22Rv1 (cell line): ENCODE measurements around the gene LRRC36.

Experiments used
- ZFX ChIP-seq: fragments of 450-650 bp; IDR thresholded peaks from 2 replicates; pipeline ENCODE4 v1.6.1; 2017; ENCODE audit warnings: antibody characterized with exemption, borderline replicate concordance
- TF ChIP-seq, protein P1 (sequence below): fragments of 450-650 bp; IDR thresholded peaks from 2 replicates; pipeline ENCODE4 v1.5.1; 2017; ENCODE audit warnings: mild to moderate bottlenecking

DNA sequence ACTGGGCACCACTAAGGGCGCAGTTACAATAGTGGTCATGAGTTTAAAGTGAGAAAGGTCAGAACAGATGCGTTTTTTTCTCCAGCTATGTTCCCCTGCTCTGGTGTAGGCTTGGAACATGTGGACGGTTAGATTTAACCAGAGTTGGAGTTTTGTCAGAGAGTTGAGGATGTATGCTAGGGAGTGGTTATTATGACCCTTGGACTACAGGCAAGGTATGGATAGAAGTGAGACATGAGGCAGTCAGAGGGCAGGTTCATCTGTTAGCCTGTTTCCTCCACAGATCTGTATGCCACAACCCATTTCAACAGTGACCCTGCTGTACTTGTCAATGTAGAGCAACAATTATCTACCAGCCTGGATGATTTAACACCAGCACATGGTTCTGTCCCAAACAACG is 44.0 kb downstream of the LRRC36 start:
- TF ChIP-seq, protein P1, sequence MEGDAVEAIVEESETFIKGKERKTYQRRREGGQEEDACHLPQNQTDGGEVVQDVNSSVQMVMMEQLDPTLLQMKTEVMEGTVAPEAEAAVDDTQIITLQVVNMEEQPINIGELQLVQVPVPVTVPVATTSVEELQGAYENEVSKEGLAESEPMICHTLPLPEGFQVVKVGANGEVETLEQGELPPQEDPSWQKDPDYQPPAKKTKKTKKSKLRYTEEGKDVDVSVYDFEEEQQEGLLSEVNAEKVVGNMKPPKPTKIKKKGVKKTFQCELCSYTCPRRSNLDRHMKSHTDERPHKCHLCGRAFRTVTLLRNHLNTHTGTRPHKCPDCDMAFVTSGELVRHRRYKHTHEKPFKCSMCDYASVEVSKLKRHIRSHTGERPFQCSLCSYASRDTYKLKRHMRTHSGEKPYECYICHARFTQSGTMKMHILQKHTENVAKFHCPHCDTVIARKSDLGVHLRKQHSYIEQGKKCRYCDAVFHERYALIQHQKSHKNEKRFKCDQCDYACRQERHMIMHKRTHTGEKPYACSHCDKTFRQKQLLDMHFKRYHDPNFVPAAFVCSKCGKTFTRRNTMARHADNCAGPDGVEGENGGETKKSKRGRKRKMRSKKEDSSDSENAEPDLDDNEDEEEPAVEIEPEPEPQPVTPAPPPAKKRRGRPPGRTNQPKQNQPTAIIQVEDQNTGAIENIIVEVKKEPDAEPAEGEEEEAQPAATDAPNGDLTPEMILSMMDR = no peak
- no peak for TF ChIP-seq ZFX
